Right kidney (tissue), 9 donors: ENCODE data around the gene C1orf115.
"Not testable (repeated sequence)": the region's sequence is repeated elsewhere in the genome, so short reads cannot be mapped to it uniquely, and the experiment has no call there.

Experiments used
- DNase-seq: peaks from one replicate; pipeline ENCODE4 v3.0.0-alpha.2; 2016
- long read RNA-seq, 8 donors: transcript quantifications; one replicate each; lab custom pipeline, GENCODE V29; 2026

Gene C1orf115, protein sequence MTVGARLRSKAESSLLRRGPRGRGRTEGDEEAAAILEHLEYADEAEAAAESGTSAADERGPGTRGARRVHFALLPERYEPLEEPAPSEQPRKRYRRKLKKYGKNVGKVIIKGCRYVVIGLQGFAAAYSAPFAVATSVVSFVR
- long read RNA-seq, donor 1, transcript C1orf115-201 (2 exons, 3,413 nt), result major isoform, 9 of 34 reads
- long read RNA-seq, donor 1, partial matches to known transcripts, result 25 of 34 reads
- long read RNA-seq, donor 1, other reads (novel, unspliced or antisense), result 0 of 34 reads
- long read RNA-seq, donor 2, transcript C1orf115-201 (2 exons, 3,413 nt), result major isoform, 5 of 5 reads
- long read RNA-seq, donor 2, partial matches to known transcripts, result 0 of 5 reads
- long read RNA-seq, donor 2, other reads (novel, unspliced or antisense), result 0 of 5 reads
- long read RNA-seq, donor 3, partial matches to known transcripts, result 7 of 10 reads
- long read RNA-seq, donor 3, other reads (novel, unspliced or antisense), result 0 of 10 reads
- long read RNA-seq, donor 4, transcript C1orf115-201 (2 exons, 3,413 nt), result major isoform, 12 of 12 reads
- long read RNA-seq, donor 4, partial matches to known transcripts, result 0 of 12 reads
- long read RNA-seq, donor 4, other reads (novel, unspliced or antisense), result 0 of 12 reads
- long read RNA-seq, donor 5, transcript C1orf115-201 (2 exons, 3,413 nt), result major isoform, 10 of 10 reads
- long read RNA-seq, donor 5, partial matches to known transcripts, result 0 of 10 reads
- long read RNA-seq, donor 5, other reads (novel, unspliced or antisense), result 0 of 10 reads
- long read RNA-seq, donor 6, transcript C1orf115-201 (2 exons, 3,413 nt), result major isoform, 10 of 10 reads
- long read RNA-seq, donor 6, partial matches to known transcripts, result 0 of 10 reads
- long read RNA-seq, donor 6, other reads (novel, unspliced or antisense), result 0 of 10 reads
- long read RNA-seq, donor 7, transcript C1orf115-201 (2 exons, 3,413 nt), result major isoform, 15 of 15 reads
- long read RNA-seq, donor 7, partial matches to known transcripts, result 0 of 15 reads
- long read RNA-seq, donor 7, other reads (novel, unspliced or antisense), result 0 of 15 reads
- long read RNA-seq, donor 8, transcript C1orf115-201 (2 exons, 3,413 nt), result major isoform, 12 of 12 reads
- long read RNA-seq, donor 8, partial matches to known transcripts, result 0 of 12 reads
- long read RNA-seq, donor 8, other reads (novel, unspliced or antisense), result 0 of 12 reads

DNA sequence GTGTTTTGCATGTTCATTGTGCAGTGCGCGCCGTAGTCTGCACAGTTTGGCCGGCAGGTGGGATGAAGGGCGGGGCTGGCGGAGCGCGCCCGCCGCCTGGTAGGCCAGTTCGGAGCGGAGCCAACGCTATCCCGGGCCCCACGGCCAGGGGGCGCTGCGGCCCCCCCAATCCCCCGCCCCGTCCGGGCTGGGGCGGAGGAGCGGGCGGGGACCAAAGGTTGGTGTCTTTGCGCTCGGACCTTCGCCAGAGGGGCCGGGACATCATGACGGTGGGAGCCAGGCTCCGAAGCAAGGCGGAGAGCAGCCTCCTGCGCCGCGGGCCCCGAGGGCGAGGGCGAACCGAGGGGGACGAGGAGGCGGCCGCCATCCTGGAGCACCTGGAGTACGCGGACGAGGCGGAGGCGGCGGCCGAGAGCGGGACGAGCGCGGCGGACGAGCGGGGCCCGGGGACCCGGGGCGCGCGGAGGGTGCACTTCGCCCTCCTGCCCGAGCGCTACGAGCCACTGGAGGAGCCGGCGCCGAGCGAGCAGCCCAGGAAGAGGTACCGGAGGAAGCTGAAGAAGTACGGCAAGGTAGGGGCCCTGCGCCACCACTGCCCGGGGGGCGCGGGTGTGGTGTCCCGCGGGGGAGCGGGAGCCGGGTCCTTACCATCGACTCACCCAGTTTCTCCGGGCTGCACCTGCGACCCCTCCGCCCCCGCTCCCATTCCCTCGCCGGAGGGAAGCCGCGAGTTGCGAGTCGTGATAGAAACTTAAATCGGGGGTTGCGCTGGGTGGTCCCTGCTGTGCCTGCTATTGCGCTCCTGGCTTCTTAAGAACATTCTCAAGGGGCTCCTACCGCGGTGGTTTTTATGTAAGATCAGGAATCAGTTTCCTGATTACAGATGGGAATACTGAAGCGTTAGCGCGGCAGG is at the start of gene C1orf115:
TSS of gene C1orf115 (plus strand) at position 224 of the 913 bp plus-strand sequence. CDS start at position 264, 40 bp downstream.
- DNase-seq, result peak; percentile 90

DNA sequence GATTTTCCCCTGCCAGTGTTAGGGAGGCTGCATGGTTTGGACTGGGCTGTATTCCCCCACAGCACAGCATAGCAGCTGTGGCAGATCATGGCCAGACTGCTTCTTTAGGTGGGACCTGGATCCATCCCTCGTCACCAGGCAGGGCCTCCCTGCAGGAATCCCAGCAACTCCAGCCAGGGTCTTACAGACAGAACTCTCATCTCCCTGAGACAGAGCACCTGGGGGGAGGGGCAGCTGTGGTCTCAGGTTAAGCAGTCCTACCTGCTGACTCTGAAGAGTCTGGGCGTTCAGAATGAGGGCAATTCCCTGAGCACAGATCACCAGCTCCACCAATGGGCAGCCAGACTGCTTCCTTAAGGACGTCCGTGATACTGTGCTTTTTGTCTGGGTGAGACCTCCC is 47.9 kb upstream of the C1orf115 start:
- DNase-seq, result no peak

DNA sequence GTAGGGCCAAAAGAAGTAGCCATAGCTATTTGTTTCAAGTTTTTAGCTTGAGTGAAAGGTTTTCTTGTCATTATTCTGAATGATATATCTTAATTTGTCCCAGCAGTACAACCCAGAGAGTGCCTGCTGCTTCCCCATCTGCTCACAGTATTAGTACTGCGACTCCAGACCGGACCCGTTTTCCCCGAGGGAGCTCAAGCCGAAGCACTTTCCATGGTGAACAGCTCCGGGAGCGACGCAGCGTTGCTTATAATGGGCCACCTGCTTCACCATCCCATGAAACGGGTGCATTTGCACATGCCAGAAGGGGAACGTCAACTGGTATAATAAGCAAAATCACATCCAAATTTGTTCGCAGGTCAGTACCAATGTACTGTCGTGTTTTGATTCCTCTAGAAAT is 37.2 kb upstream of the C1orf115 start:
- DNase-seq, result no peak

DNA sequence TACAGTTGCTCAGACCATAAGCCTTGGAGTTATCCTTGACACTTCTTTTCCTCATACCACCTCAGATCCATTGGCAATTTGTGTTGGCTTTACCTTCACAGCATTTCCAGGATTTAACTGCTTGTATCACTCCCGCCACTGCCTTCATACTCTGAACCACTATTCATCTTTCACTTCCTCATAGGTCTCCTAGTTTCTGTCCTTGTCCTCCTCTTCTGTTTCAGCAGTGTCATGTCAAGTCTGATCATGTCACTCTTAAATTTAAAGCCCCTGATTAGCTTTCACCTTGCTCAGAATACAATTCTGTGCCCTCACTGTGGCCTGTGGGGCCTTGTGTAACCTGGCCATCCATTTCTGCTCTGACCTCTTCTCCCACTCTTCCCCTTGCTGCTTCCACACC is 34.7 kb upstream of the C1orf115 start:
- DNase-seq, result no peak

DNA sequence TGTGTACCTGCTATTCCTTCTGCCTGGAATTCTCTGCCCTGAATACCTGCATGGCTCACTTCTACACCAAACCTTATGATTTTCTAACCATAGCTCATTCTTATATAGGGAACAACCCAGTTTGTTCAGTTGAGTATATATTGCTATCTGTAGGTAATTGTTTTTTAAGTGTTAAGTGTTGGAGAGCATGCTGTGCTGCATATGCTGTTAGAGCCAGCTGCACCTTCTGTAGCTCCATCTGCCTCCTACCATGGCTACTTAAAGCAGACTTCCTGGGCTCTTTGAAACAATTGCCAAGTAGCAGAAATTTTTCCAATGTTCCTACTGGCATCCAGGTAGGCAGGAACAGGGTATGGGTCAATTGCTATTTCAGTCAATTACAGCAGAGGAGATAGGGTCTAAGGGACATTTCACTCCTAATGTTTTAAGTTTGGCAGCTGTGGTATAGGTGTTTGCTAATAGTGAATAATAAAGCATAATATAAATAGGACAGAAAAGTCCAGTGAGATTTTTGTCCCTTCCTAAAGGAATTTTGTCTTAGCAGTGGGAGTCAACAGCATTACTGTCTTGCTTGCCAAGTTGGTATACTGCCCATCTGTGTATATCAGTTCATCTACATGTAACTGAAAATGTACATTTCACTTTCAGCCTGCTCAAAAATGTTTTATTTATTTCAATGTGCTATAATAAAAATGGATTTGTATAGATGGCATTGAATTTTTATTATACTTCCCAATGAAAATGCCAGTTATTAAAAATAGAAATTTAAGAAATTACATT is 34.0 kb upstream of the C1orf115 start:
- DNase-seq, result no peak

DNA sequence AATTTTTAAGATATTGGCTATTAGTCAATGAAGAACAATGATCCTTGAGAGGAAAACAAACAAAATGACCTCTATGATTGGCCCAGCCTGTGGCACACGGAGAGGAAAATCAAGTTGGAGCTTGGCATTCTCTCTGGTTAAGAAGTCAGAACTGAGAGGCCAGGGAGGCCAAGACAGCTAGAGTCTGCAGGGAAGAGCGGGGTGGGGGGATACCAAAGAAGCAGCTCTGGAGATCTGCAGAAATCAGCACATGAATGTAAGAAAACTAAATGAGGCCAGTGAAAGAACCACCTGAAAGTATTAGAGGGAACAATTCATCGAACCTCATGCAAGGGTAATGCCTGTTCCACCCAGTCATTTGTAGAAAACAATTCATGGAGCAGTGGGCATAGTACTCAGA is 23.8 kb upstream of the C1orf115 start:
- DNase-seq, result no peak

DNA sequence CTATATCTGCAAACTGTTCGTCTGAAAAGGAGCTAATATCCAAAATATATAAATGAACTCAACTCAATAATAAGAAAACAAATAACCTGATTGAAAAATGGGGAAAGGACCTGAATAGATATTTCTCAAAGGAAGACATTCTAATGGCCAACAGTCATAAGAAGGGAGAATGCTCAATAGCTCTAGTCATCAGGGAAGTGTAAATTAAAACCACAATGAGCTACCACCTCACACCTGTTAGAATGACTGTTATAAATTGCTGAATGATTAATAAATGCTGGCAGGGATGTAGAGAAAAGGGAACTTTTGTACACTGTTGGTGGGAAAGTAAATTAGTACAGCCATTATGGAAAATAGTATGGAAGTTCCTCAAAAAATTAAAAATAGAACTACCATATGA is 21.2 kb upstream of the C1orf115 start:
- no peak for DNase-seq

DNA sequence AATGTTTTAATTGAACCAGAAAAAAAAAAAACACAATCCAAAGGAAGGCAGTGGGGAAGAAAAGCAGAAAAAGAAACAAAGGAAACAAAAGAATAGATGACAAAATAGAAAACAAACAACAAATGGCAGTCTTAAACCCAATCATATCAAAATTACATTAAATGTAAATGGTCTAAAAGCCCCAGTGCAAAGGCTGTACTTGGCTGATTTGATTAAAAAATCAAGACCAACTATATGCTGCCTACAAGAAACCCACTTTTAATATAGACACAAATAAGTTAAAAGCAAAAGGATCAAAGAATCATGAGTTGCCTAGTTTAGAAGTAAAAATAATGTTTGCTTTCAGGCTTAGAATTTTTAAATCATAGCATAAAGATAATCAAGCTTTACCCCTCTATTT is 19.8 kb upstream of the C1orf115 start:
- no peak for DNase-seq

DNA sequence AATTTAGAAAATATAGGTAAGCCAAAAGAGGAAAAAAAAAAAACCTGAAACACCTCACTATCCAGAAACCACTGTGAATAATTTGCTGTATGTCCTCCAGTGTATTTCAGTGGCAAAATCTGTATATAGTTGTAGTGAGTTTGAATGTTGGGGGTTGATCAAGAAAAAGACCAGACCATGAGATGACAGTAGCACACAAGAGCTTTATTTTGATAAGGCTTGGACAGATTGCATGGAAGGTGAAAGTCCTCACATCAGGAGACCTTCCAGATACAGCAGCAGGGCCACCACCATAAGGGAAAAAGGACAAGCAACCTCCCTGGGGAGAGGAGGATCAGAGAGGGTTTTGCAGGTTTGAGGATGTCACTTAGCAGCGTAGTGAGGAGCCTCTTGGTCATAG is 16.2 kb upstream of the C1orf115 start:
- DNase-seq, result no peak

DNA sequence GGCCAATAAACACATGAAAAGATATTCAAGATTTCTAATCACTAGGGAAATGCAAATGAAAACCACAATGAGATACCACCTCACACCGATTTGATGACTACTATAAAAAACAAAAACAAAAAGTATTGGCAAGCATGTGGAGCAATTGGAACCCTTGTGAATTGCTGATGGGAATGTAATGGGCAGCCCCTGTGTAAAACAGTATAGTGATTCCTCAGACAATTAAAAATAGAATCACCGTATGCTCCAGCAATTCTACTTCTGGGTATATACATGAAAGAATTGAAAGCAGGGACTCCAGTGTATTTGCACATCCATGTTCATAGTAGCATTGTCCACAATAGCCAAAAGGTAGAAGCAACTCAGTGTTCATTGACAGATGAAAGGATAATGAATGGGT is 12.9 kb upstream of the C1orf115 start:
- DNase-seq, result no peak

DNA sequence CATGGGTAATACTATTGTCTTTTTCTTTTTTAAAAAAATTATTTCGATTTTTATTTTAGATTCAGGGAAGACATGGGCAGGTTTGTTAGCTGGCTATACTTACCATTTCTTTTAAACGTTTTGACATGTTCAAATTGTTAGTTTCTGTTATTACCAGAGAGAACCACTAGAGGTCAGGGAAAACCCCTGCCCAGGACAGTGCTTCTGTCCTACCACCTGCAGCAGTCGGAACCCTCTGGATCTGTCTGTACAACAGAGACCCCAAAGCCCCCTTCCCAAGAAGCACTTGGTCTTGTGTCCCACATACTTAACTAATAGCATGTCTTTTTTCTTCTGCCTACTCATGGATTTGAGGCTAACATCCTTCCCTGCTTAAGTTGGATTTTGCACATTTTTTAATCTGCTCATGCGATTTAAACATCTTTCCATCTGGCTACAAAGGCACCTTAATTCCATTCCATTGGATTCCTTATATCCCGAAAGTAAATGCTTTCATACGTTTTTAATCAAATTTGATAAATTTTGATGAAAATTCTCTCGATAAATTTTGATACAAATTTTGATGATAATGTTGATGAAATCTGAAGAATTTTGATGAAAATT is 10.0 kb upstream of the C1orf115 start:
- DNase-seq, result no peak

DNA sequence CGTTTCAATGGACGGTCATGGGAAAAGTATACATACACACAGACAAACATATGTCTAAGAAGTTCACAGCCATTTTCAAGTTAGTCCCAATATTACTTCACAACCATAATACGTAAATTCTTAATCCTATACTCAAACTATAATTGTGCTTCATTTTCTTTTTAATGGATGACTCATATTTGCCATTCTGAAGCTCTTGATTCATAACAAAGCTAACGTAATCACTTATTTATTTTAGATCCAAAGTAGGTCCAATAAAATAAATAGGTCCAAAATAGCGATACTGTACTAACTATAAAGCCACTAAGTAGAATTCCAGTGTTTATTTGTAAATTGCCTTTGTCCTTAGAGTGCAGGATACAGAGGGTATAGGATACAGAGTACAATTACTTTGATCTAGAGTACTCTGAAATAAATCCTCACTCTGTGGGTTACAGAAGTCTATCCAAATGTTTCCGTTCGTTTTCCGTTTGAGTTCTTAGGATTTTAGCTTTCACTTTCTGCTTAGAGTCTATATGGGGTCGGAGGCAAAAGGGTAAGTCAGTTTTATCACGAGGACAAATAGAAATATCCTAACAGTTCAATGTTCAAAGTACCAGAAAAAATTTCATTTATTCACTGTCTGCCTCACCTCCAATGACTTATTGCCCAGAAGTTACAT is 8.8 kb upstream of the C1orf115 start:
- no peak for DNase-seq

DNA sequence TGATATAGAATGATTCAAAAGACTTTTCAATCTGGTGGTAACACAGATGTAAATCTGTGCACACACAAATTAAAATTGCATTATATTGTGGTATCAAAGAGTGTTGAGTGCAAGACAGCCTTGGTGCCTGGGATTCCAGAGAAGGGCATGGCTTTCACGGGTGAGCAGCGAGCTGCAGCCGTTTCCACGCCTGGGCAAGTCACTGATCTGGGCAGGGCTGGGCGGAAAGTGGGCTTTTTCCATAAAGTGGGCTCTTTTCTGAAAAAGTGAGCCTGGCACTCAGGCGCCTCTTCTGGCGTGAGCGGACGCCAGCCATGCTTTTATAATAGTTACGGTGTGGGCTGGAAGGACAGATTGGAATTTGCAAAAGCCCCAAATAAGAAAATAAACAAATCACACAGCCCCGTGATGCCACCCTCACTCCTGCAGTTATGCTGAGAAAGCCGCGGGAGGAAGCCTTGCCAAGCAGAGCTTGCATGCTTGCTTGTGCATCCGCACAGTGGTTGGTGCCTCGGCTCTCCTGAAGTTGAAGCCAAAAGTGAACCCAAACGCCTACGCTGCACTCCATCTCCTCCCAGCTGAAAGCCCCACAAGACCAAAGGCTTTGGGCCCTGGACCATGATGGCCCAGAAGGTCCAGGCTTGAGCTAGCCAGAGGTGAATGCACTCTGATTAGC is 7.1 kb upstream of the C1orf115 start:
- no peak for DNase-seq

DNA sequence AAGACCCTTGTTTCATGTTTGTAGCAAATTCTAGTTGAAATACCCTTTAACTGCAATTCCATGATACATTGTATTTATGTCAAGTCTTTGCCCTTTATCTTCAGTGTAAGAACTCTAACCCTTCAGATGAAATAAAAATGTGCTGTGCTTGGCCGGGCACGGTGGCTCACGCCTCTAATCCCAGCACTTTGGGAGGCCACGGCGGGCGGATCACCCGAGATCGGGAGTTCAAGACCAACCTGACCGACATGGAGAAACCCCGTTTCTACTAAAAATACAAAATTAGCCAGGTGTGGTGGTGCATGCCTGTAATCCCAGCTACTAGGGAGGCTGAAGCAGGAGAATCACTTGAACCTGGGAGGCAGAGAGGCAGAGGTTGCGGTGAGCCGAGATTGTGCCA is 6.4 kb upstream of the C1orf115 start:
- not testable (repeated sequence) for DNase-seq

DNA sequence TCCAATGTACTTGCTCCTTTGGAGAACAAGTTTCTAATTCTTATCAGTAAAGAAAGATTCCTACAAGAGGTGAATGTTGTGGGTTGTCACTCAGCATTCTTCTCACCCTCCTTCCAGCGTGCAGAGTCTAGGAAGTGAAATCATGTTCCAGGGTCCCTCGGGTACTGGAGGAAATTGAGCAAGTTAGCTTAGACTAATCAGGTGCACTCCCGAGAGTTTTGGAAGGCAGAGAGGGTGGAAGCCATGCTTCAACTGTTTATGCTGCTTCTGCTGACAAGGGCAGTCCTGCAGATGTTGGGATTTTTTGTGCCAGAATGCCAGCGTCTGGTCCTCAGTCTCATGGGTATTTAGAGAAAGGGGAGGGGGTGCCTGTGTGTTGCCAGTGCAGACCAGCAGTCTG is 5.3 kb upstream of the C1orf115 start:
- no peak for DNase-seq

DNA sequence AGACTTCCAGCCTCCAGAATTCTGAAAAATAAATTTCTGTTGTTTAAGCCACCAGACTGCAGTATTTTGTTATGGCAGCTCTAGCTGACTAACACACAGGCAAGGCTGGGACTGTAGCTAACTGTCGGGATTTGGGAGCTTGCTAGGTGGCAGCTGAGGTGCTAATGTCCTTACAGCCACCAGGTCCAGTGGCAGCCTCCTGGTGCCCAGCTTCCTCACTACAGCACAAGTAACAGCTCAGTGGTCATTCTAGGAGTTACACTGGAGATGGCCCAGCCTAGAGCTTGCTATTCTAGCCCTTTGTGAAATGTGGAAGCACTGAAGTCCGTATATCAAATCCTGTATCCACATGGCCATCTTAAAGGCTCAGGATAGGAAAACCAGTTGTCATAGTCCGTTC is 4.3 kb upstream of the C1orf115 start:
- no peak for DNase-seq

DNA sequence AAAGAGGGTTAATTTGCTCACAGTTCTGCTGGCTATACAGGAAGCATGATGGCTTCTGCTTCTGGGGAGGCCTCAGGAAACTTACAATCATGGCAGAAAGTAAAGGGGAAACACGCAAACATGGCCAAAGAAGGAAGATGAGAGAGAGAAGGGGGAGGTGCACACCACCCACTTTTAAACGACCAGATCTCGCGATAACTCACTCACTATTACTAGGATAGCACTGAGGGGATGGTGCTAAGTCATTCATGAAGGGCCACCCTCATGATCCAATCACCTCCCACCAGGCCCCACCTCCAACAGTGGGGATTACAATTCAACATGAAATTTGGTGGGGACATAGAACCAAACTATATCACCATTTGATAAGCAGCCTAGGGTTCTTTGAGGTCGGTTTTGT is 2.4 kb upstream of the C1orf115 start:
- DNase-seq, result no peak

DNA sequence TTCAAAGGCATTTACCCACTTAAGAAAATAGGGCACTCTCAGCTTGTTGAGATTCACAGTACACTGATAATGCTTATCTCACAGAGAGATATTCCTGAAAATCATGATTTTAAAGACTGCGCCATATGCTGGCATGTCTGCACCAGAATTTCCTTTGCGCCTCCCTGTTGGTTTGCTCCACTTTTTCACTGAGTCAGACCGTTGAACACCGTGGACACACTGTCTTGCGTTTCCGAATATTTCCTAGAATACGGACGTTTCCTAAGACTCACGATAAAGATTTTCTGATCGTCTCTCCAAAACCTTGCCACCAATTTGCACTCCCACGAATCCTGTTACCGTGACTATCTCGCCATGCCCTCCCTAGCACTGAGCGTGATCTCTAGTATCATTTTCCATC is 497 bp upstream of the C1orf115 start:
- DNase-seq, result no peak

DNA sequence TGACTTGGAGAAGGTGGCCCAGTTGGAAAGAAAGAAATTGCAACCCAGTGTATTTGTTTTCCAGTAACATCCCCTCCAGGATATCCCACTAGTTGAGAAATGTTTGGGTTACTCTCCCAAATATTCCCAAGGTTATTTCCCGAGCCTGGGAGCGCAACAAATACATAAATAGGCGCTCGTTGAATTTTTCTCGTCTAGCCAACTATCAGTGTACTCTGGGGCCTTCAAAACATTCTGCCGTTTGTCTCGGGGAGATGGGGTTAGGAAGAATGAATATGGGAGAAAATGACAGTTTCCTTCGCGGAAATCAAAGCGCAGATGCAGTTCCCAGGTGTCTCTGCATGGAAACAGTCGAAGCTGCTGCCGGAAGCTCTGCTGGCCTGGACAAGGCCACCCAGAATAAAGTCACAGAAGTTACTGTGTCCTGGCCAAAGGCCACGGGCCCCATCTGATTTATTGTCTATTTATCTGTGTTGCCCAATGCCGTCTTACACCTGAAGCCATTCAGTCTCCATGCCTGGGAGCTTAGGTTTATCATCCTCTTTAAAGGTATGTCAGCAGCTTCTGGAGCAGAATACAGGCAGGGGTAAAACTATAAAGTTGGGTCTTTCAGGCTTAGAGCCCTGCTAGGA is 1.0 kb downstream of the C1orf115 start:
- no peak for DNase-seq
